Transverse colon (tissue), 4 donors: ENCODE results near the gene RSPH3. TPM values are rescaled to one million over a fixed set of nuclear protein-coding genes. Genes with fewer than 3 reads are reported as not detected.

Source experiments
- DNase-seq: peaks from one replicate; pipeline ENCODE4 v3.0.0-alpha.2; 2019
- H3K27ac ChIP-seq, 4 donors: fragments of 200-600 bp; sonication (generic); 2 replicates each; pipeline ENCODE4 v1.5.1; 2016 to 2018; ENCODE audit warnings: inconsistent platforms in 4 of 4
- H3K27me3 ChIP-seq: fragments of 200-600 bp; sonication (generic); 2 replicates; pipeline ENCODE4 v1.5.1; 2017; ENCODE audit warnings: inconsistent platforms
- H3K36me3 ChIP-seq, 4 donors: fragments of 200-600 bp; sonication (generic); 2 replicates each; pipeline ENCODE4 v1.5.1; 2017 to 2019; ENCODE audit warnings: inconsistent platforms in 4 of 4
- H3K4me1 ChIP-seq, 4 donors: fragments of 200-600 bp; sonication (generic); 2 replicates each; pipeline ENCODE4 v1.5.1; 2017 to 2020; ENCODE audit warnings: inconsistent platforms in 4 of 4
- H3K4me3 ChIP-seq, 4 donors: fragments of 200-600 bp; sonication (generic); 1 replicate in 1 of 4; 2 replicates in 3 of 4; pipeline versions ENCODE4 v1.5.1 to v1.6.1; 2017 to 2019; ENCODE audit warnings: inconsistent platforms in 4 of 4
- H3K9me3 ChIP-seq, 2 donors: fragments of 200-600 bp; sonication (generic); 2 replicates each; pipeline ENCODE4 v1.5.1; 2017 to 2019; ENCODE audit warnings: inconsistent platforms in 2 of 2
- CTCF ChIP-seq, 5 experiments: fragments of 200-600 bp in 3 of 5; fragments of 450-650 bp in 2 of 5; sonication (generic) in 3 of 5; IDR thresholded peaks; 1 replicate in 2 of 5; 2 replicates in 3 of 5; pipeline ENCODE4 v1.5.1; 2016 to 2017; ENCODE audit warnings: antibody characterized with exemption in 5 of 5, inconsistent platforms in 3 of 5, mild to moderate bottlenecking in 2 of 5, moderate library complexity in 1 of 5
- EP300 ChIP-seq: sonication (generic); formaldehyde crosslinking; IDR thresholded peaks from one replicate; pipeline ENCODE4 v1.6.1; 2017; ENCODE audit warnings: antibody characterized with exemption, low read depth
- POLR2A ChIP-seq: fragments of 450-650 bp; IDR thresholded peaks from one replicate; pipeline ENCODE4 v1.6.1; 2016; ENCODE audit warnings: antibody characterized with exemption, mild to moderate bottlenecking, moderate library complexity
- POLR2AphosphoS5 ChIP-seq, 3 donors: sonication (generic); formaldehyde crosslinking; IDR thresholded peaks; one replicate each; pipeline ENCODE4 v1.6.1; 2016; ENCODE audit warnings: antibody characterized with exemption in 3 of 3
- WGBS, 2 donors: methylation state at CpG; one replicate each; pipeline ENCODE4 v1.1.5; 2018; ENCODE audit warnings: low coverage in 1 of 2; 5-methylcytosine and 5-hydroxymethylcytosine counted together
- in situ Hi-C, 4 donors: fragments of 200-750 bp; cut with MboI; loops; one replicate each; pipeline versions ENCODE4 v1.15.0 to v1.15.1; 2017; ENCODE audit warnings: low sequenced_read_pairs in 3 of 4, low pct_ligation_motif_present in 1 of 4, low pct_unique_long_range_greater_than_20kb in 1 of 4
- intact Hi-C: fragments of 100-400 bp; cut with DNase I; formaldehyde crosslinking; loops from one replicate; pipeline ENCODE4 v1.15.1; 2023; ENCODE audit warnings: low total_unique reads
- total RNA-seq, 4 donors: library from RNA; depleted of rRNA; stranded (reverse); fragments of >200 nt; gene quantifications; one replicate each; pipeline ENCODE4 v1.1.0, GENCODE V29; 2016

The RSPH3 gene
- total RNA-seq, 4 donors from 2014 or later: 13.3 to 24.1 (median 23.5) TPM

- Histone ChIP-seq H3K27ac (peak overlapping the region; percentile 59 to 67 (median 64)), H3K27me3 (no peaks in the 10 kb centered on the region), H3K9me3 (no peaks in the 10 kb centered on the region), H3K4me3 (peak overlapping the region in 3 of 4 donors; percentile 13 to 45 (median 15)), H3K36me3 (no peaks in the 10 kb centered on the region), H3K4me1 (peaks cover 0 to 15% (median 0%) of the 10 kb centered on the region in 4 donors)
- TF ChIP-seq POLR2A (no peak), POLR2AphosphoS5 (IDR thresholded peaks at IDR 0.05) (no peak), CTCF (IDR thresholded peaks at IDR 0.05) (no peak), EP300 (no peak)
- DNase-seq: no peak
- in situ Hi-C loops (loop anchor here in 1 of 4 donors (10.0 kb wide), 1 partner anchor 61 kb away; no protein-coding TSS in a partner anchor), intact Hi-C loops (loop anchor here (10.0 kb wide), 1 partner anchor 91 kb away; no protein-coding TSS in a partner anchor)
- WGBS, 2 donors: 64 to 82% methylated on average over 3 to 7 of the region's 7 CpGs
These were observed 43.9 kb upstream of the RSPH3 start for GRCh38 chr6:159043947-159044346.

GRCh38 chr6:159043251-159043650, 43.2 kb upstream of the RSPH3 start:
- intact Hi-C loops (loop anchor here (10.0 kb wide), 1 partner anchor 92 kb away; no protein-coding TSS in a partner anchor), in situ Hi-C loops (loop anchor here in 1 of 4 donors (10.0 kb wide), 1 partner anchor 62 kb away; no protein-coding TSS in a partner anchor)
- 55 to 75% methylated on average over 5 to 6 of the region's 6 CpGs for WGBS, 2 donors
- no peaks in the 10 kb centered on the region for H3K27me3 ChIP-seq
- H3K9me3 ChIP-seq: no peaks in the 10 kb centered on the region
- H3K36me3 ChIP-seq: no peaks in the 10 kb centered on the region
- peak overlapping the region; percentile 59 to 67 (median 64) for H3K27ac ChIP-seq
- H3K4me1 ChIP-seq: peaks cover 0 to 16% (median 0%) of the 10 kb centered on the region in 4 donors
- no peak for DNase-seq
- TF ChIP-seq POLR2AphosphoS5 (IDR thresholded peaks at IDR 0.05): no peak
- no peak for TF ChIP-seq POLR2A
- TF ChIP-seq EP300: no peak
- TF ChIP-seq CTCF (IDR thresholded peaks at IDR 0.05): no peak
- H3K4me3 ChIP-seq: peak overlapping the region in 2 of 4 donors; percentile 15 to 45

- H3K4me3 ChIP-seq: peak overlapping the region in 2 of 4 donors; percentile 7 to 45
- H3K27me3 ChIP-seq: no peaks in the 10 kb centered on the region
- H3K4me1 ChIP-seq: peaks cover 0 to 16% (median 0%) of the 10 kb centered on the region in 4 donors
- WGBS, 2 donors: 16 to 28% methylated on average over 2 to 5 of the region's 5 CpGs
- in situ Hi-C loops (loop anchor here in 1 of 4 donors (10.0 kb wide), 1 partner anchor 62 kb away; no protein-coding TSS in a partner anchor), intact Hi-C loops (loop anchor here (10.0 kb wide), 1 partner anchor 92 kb away; no protein-coding TSS in a partner anchor)
- peak overlapping the region; percentile 59 to 67 (median 64) for H3K27ac ChIP-seq
- H3K36me3 ChIP-seq: no peaks in the 10 kb centered on the region
- TF ChIP-seq EP300 (no peak), CTCF (IDR thresholded peaks at IDR 0.05) (peak in 2 of 5 experiments; percentile 5 to 8), POLR2A (no peak)
- DNase-seq: no peak
- H3K9me3 ChIP-seq: no peaks in the 10 kb centered on the region
These were observed 42.8 kb upstream of the RSPH3 start for GRCh38 chr6:159042826-159043181.

- no peaks in the 10 kb centered on the region for H3K27me3 ChIP-seq
- H3K9me3 ChIP-seq: no peaks in the 10 kb centered on the region
- H3K27ac ChIP-seq: peak overlapping the region; percentile 59 to 67 (median 64)
- no peaks in the 10 kb centered on the region for H3K36me3 ChIP-seq
- 38 to 39% methylated on average over 10 to 14 of the region's 14 CpGs for WGBS, 2 donors
- peak; percentile 79 for DNase-seq
- peak overlapping the region in 2 of 4 donors; percentile 7 to 45 for H3K4me3 ChIP-seq
- H3K4me1 ChIP-seq: peaks cover 0 to 16% (median 0%) of the 10 kb centered on the region in 4 donors
- no peak for TF ChIP-seq POLR2AphosphoS5 (IDR thresholded peaks at IDR 0.05)
- peak; percentile 86 to 95 (median 94) for TF ChIP-seq CTCF (IDR thresholded peaks at IDR 0.05)
- in situ Hi-C loops: loop anchor here in 1 of 4 donors (10.0 kb wide), 1 partner anchor 63 kb away; no protein-coding TSS in a partner anchor
- intact Hi-C loops: loop anchor here (10.0 kb wide), 1 partner anchor 93 kb away; no protein-coding TSS in a partner anchor
These were observed 42.2 kb upstream of the RSPH3 start for GRCh38 chr6:159042003-159042825.
